Gastroesophageal sphincter (tissue), 4 donors: ENCODE measurements around the gene DDX54. TPM values are rescaled to one million over a fixed set of nuclear protein-coding genes. Genes with fewer than 3 reads are reported as not detected.

Source experiments
- ATAC-seq: fragments of 150-250 bp; one replicate; pipeline ENCODE4 v1.9.1; 2016; ENCODE audit warnings: mild to moderate bottlenecking, moderate library complexity
- H3K27ac ChIP-seq, 4 donors: fragments of 200-600 bp; sonication (generic) in 3 of 4; 1 replicate in 3 of 4; 2 replicates in 1 of 4; pipeline ENCODE4 v1.5.1; 2016 to 2019
- H3K27me3 ChIP-seq: fragments of 200-600 bp; sonication (generic); one replicate; pipeline ENCODE4 v1.5.1; 2019
- H3K36me3 ChIP-seq, 2 donors: fragments of 200-600 bp; sonication (generic); one replicate each; pipeline ENCODE4 v1.5.1; 2019; ENCODE audit warnings: control low read depth in 1 of 2
- H3K4me1 ChIP-seq, 3 donors: fragments of 200-600 bp; sonication (generic); 1 replicate in 2 of 3; 2 replicates in 1 of 3; pipeline ENCODE4 v1.5.1; 2016 to 2019; ENCODE audit warnings: control low read depth in 2 of 3
- H3K4me3 ChIP-seq, 2 donors: fragments of 200-600 bp; sonication (generic); one replicate each; pipeline ENCODE4 v1.5.1; 2019; ENCODE audit warnings: mild to moderate bottlenecking in 1 of 2, moderate library complexity in 1 of 2
- H3K9me3 ChIP-seq, 3 donors: fragments of 200-600 bp; sonication (generic); one replicate each; pipeline ENCODE4 v1.5.1; 2017 to 2019; ENCODE audit warnings: control low read depth in 2 of 3
- EP300 ChIP-seq: sonication (generic); formaldehyde crosslinking; IDR thresholded peaks from one replicate; pipeline ENCODE4 v1.6.1; 2017; ENCODE audit warnings: antibody characterized with exemption, mild to moderate bottlenecking
- POLR2A ChIP-seq, 2 donors: fragments of 450-650 bp; IDR thresholded peaks; one replicate each; pipeline ENCODE4 v1.6.1; 2017; ENCODE audit warnings: antibody characterized with exemption in 2 of 2, mild to moderate bottlenecking in 2 of 2, moderate library complexity in 1 of 2
- POLR2AphosphoS5 ChIP-seq: sonication (generic); formaldehyde crosslinking; IDR thresholded peaks from one replicate; pipeline ENCODE4 v1.6.1; 2017; ENCODE audit warnings: antibody characterized with exemption
- WGBS, 2 donors: methylation state at CpG; one replicate each; pipeline ENCODE4 v1.1.5; 2018; ENCODE audit warnings: low coverage in 1 of 2; 5-methylcytosine and 5-hydroxymethylcytosine counted together
- small RNA-seq, 4 donors: library from RNA; depleted of rRNA; stranded (forward); fragments of <200 nt; gene quantifications; one replicate each; pipeline ENCODE3, GENCODE V24; 2016
- total RNA-seq, 4 donors: library from RNA; depleted of rRNA; stranded (reverse); fragments of >200 nt; gene quantifications; one replicate each; pipeline ENCODE4 v1.1.0, GENCODE V29; 2016
- TF ChIP-seq, protein P1 (sequence below), 4 experiments: fragments of 200-600 bp in 2 of 4; fragments of 450-650 bp in 2 of 4; sonication (generic) in 1 of 4; IDR thresholded peaks; one replicate each; pipeline ENCODE4 v1.5.1; 2017 to 2019; ENCODE audit warnings: antibody characterized with exemption in 4 of 4, mild to moderate bottlenecking in 2 of 4, moderate library complexity in 2 of 4

Gene DDX54
- total RNA-seq, 4 donors from 2014 or later: 38.0 to 60.4 (median 53.3) TPM

DNA sequence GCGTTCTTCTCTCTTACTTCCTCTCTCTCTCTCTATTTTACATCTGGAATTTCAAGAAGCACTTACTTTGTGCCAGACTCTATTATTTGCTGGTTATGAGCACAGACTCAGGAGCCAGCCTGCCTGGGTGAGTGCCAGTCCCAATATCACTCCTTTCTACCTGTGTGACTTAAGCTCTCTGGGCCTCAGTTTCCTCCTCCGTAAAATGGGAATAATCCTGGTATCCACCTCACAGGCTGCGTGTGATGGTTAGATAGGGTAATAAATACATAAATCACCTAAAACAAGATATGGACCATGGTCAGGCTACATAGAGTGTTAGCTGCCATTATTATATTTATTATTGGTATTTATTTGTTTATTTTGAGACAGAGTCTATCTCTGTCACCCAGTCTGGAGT, 74.0 kb downstream of the DDX54 start:
- no peak for ATAC-seq
- H3K36me3 ChIP-seq: no peaks in the 10 kb centered on the region
- 83 to 89% methylated on average over 3 of the region's 3 CpGs for WGBS, 2 donors
- H3K4me3 ChIP-seq: no peak overlapping the region
- no peaks in the 10 kb centered on the region for H3K9me3 ChIP-seq
- TF ChIP-seq POLR2AphosphoS5: no peak
- no peak for TF ChIP-seq POLR2A (IDR thresholded peaks at IDR 0.05)
- no peak for TF ChIP-seq EP300
- TF ChIP-seq, protein P1, sequence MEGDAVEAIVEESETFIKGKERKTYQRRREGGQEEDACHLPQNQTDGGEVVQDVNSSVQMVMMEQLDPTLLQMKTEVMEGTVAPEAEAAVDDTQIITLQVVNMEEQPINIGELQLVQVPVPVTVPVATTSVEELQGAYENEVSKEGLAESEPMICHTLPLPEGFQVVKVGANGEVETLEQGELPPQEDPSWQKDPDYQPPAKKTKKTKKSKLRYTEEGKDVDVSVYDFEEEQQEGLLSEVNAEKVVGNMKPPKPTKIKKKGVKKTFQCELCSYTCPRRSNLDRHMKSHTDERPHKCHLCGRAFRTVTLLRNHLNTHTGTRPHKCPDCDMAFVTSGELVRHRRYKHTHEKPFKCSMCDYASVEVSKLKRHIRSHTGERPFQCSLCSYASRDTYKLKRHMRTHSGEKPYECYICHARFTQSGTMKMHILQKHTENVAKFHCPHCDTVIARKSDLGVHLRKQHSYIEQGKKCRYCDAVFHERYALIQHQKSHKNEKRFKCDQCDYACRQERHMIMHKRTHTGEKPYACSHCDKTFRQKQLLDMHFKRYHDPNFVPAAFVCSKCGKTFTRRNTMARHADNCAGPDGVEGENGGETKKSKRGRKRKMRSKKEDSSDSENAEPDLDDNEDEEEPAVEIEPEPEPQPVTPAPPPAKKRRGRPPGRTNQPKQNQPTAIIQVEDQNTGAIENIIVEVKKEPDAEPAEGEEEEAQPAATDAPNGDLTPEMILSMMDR (IDR thresholded peaks at IDR 0.05): no peak
- H3K4me1 ChIP-seq: no peaks in the 10 kb centered on the region
- H3K27ac ChIP-seq: no peak overlapping the region
- peaks cover 45% of the 10 kb centered on the region for H3K27me3 ChIP-seq

DNA sequence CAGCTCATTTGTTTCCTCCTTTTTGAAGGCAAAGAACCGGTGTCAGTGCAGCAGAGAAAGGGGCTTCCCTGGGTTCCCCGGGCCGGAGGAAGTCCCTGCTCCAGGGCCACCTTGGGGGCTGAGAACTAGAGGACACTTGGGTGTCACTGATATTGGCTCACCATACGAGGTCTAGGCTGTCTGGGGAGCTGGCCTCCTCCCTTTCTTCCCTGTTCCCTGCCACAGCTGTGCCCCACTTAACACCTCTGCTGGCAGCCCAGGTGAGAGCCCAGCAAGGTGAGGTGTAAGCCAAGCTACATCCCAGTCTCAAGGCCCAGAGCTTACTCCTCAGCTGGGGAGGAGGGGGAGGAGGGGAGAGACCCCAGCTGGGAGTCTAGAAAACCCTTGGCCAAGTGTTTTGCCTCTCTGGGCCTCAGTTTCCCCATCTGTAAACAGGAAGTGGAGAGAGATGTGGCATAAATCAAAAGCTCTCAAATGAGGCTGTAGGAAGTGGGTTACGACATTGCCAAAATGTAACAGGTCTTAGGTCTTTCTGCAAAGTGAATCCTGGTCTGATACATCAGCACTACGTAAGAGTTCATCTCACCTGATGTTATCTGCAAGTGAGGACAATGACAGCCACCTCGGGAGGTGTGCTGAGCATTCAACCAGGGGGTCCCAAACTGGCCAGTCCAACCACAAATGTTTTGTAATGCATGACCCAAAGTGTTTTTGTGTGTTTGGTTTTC, 75.2 kb downstream of the DDX54 start:
- 40 to 51% methylated on average over 3 to 5 of the region's 7 CpGs for WGBS, 2 donors
- TF ChIP-seq EP300 (no peak), POLR2A (IDR thresholded peaks at IDR 0.05) (no peak), POLR2AphosphoS5 (no peak)
- TF ChIP-seq, protein P1 (IDR thresholded peaks at IDR 0.05): no peak
- Histone ChIP-seq H3K27ac (no peak overlapping the region), H3K4me1 (no peaks in the 10 kb centered on the region), H3K36me3 (no peaks in the 10 kb centered on the region), H3K4me3 (no peak overlapping the region), H3K9me3 (no peaks in the 10 kb centered on the region), H3K27me3 (peaks cover 48% of the 10 kb centered on the region)
- no peak for ATAC-seq

DNA sequence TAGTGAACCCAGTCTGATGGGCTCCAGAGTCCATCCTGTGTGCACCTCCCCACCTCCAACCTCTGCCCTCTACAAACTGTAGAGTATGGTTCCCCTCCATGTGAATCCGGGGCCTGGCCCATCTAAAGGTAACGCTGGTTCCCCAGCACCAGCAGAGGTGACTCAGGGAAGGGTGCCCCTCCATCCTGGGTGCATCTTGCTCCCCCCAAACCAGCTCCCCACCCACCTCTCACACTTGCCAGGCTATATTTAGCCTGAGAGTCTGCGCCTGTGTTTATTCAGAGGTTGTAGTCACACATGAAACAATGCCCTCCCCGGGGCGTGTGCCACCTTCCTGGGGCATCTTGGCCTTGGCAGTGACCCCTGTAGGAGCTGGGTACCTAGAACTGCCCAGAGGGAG, 75.9 kb downstream of the DDX54 start:
- Histone ChIP-seq H3K4me3 (no peak overlapping the region), H3K4me1 (no peaks in the 10 kb centered on the region), H3K27me3 (peaks cover 48% of the 10 kb centered on the region), H3K27ac (no peak overlapping the region), H3K36me3 (no peaks in the 10 kb centered on the region), H3K9me3 (no peaks in the 10 kb centered on the region)
- 100% methylated on average over 1 of the region's 5 CpGs; no CpG with 5 or more reads in 1 of the 2 donors for WGBS, 2 donors
- ATAC-seq: no peak
- TF ChIP-seq, protein P1 (IDR thresholded peaks at IDR 0.05): no peak
- TF ChIP-seq POLR2AphosphoS5 (no peak), POLR2A (IDR thresholded peaks at IDR 0.05) (no peak), EP300 (no peak)

DNA sequence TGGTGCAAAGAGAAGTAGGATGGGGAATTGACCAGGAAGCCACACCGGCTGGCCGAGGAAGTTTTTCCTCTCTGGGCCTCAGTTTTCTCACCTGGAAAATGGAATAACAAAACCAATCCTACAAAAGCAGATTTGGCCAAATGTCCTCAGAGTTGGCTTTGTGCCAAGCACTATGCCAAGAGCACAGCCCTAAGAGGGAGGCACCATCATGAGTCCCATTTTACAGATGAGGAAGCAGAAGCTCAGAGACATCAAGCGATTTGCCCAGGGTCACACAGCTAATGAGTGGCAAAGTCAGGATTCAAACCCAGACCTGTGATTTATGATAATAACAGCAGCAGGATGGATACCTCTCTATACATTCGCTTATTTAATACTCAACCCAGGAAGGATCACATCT, 77.0 kb downstream of the DDX54 start:
- H3K4me1 ChIP-seq: peaks cover 0 to 7% (median 0%) of the 10 kb centered on the region in 3 donors
- H3K27ac ChIP-seq: no peak overlapping the region
- H3K9me3 ChIP-seq: no peaks in the 10 kb centered on the region
- ATAC-seq: no peak
- TF ChIP-seq, protein P1 (IDR thresholded peaks at IDR 0.05): no peak
- no peak for TF ChIP-seq POLR2AphosphoS5
- WGBS, 2 donors: 94% methylated on average over 4 of the region's 4 CpGs; no CpG with 5 or more reads in 1 of the 2 donors
- H3K27me3 ChIP-seq: peaks cover 49% of the 10 kb centered on the region
- no peaks in the 10 kb centered on the region for H3K36me3 ChIP-seq
- no peak overlapping the region for H3K4me3 ChIP-seq

Small RNA genes within 50 kb of the gene (small RNA-seq; reads per million reads assigned to genes)
- gene MIR7106 (0 reads per million in 4 donors), gene RF00019 (0 reads per million in 4 donors)

Other genes starting within 250 kb of the DDX54 start
- 10 to 100 TPM in 1 of 4 donors, 1 to 10 TPM in 3; 3.5 to 10.2 (median 7.2) TPM for gene OAS3, start 247.0 kb downstream of the DDX54 start, total RNA-seq
- 1 to 10 TPM; 6.5 to 10.0 (median 7.5) TPM for gene OAS2, start 207.0 kb downstream of the DDX54 start, total RNA-seq
- gene DTX1, start 128.7 kb downstream of the DDX54 start, total RNA-seq: 1 to 10 TPM; 2.3 to 9.5 (median 5.3) TPM
- gene RASAL1, start 49.7 kb downstream of the DDX54 start, total RNA-seq: 1 to 10 TPM in 1 of 4 donors, not detected in 3; 1.7 TPM
- gene CFAP73, start 35.8 kb downstream of the DDX54 start, total RNA-seq: not detected
- gene RITA1, start 243 bp upstream of the DDX54 start, total RNA-seq: 10 to 100 TPM; 12.3 to 22.8 (median 16.6) TPM
- gene TPCN1, start 36.0 kb upstream of the DDX54 start, total RNA-seq: 10 to 100 TPM; 24.0 to 47.0 (median 37.3) TPM
- gene SLC8B1, start 149.6 kb upstream of the DDX54 start, total RNA-seq: 10 to 100 TPM; 20.9 to 44.2 (median 29.8) TPM
- gene PLBD2, start 173.1 kb upstream of the DDX54 start, total RNA-seq: 10 to 100 TPM; 23.1 to 54.4 (median 31.3) TPM
- gene SDS, start 218.4 kb upstream of the DDX54 start, total RNA-seq: 1 to 10 TPM in 1 of 4 donors, under 1 TPM in 1, not detected in 2; 0.39 to 5.5 TPM
- gene SDSL, start 236.9 kb upstream of the DDX54 start, total RNA-seq: 1 to 10 TPM; 1.1 to 7.5 (median 2.6) TPM